Measurements from ENCODE around the gene OSBPL1A.

DNA sequence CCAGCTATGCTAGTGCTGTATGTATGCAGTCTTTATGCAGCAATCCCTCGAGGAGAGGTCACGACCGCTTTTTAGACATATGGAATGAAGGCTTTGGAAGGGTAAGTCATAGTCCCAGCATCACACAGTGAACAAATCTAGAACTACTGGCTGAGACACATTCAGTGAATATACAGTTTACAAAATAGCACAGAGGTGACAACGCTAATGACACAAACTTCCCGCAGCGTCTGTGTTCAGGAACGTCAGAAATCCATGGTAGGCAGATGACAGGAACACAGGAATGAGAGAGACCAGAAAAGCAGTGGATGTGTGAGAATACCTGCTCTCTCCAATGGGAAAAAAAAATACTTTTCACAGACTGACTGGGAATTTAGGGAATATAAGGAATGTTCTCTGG is 229.1 kb downstream of the OSBPL1A start:
- TF ChIP-seq, protein P1, sequence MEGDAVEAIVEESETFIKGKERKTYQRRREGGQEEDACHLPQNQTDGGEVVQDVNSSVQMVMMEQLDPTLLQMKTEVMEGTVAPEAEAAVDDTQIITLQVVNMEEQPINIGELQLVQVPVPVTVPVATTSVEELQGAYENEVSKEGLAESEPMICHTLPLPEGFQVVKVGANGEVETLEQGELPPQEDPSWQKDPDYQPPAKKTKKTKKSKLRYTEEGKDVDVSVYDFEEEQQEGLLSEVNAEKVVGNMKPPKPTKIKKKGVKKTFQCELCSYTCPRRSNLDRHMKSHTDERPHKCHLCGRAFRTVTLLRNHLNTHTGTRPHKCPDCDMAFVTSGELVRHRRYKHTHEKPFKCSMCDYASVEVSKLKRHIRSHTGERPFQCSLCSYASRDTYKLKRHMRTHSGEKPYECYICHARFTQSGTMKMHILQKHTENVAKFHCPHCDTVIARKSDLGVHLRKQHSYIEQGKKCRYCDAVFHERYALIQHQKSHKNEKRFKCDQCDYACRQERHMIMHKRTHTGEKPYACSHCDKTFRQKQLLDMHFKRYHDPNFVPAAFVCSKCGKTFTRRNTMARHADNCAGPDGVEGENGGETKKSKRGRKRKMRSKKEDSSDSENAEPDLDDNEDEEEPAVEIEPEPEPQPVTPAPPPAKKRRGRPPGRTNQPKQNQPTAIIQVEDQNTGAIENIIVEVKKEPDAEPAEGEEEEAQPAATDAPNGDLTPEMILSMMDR (IDR thresholded peaks at IDR 0.05), result no peak
- TF ChIP-seq EP300 (IDR thresholded peaks at IDR 0.05) (no peak), POLR2A (IDR thresholded peaks at IDR 0.05) (no peak), POLR2AphosphoS5 (IDR thresholded peaks at IDR 0.05) (no peak)
